Astrocyte of the cerebellum (primary cell): ENCODE results near the gene SLC66A2.

Experiments
- DNase-seq: peaks from one replicate; pipeline ENCODE4 v3.0.0-alpha.2; 2011; ENCODE audit warnings: low read depth
- H3K4me3 ChIP-seq: 2 replicates; pipeline ENCODE4 v1.5.1; 2011; ENCODE audit warnings: mild to moderate bottlenecking, low read depth, low read length, moderate library complexity
- CTCF ChIP-seq: IDR thresholded peaks from 2 replicates; pipeline ENCODE4 v1.5.1; 2012; ENCODE audit warnings: low read length, low read depth, moderate library complexity, mild to moderate bottlenecking; ENCODE audit errors: missing control alignments
- in situ Hi-C: cut with HindIII; loops from 2 replicates; pipeline ENCODE4 v1.10.0; 2017; ENCODE audit warnings: low sequenced_read_pairs

Gene SLC66A2

GRCh38 chr18:79872527-79873444 is 78.7 kb downstream of the SLC66A2 start:
- DNase-seq = no peak
- no peak overlapping the region for H3K4me3 ChIP-seq
- TF ChIP-seq CTCF = no peak
- in situ Hi-C loops = no loop called here

DNA sequence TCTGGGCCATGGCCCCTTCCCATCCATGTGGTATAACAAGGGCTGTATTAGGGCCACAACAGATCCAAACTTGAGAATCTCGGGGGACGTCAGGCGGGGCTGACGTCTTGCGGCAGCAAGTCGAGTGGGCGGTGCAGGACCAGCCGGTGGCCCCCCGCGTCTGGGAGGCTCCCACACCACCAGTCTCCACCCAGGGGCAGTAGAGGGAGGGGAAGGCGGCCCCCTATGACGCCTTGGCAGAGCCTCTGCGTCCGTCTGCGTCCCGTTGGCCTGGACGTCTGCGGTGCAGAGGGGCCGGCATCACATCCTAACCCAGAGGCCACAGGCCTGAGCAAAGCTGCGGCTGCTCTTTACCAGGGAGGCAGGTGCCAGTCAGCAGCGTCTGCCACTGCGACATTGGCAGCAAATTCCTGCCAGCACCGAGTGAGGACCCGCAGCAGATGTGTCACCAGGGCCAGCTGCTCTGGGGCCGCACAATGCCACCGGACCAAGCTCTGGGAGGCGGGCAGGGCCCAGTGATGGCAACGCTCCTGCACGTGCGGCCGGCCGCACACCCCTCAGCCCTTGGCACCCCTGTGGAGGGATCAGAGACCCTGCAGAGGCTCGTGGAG is 79.9 kb downstream of the SLC66A2 start:
- no peak for TF ChIP-seq CTCF
- in situ Hi-C loops = no loop called here
- DNase-seq = no peak
- H3K4me3 ChIP-seq = no peak overlapping the region

DNA sequence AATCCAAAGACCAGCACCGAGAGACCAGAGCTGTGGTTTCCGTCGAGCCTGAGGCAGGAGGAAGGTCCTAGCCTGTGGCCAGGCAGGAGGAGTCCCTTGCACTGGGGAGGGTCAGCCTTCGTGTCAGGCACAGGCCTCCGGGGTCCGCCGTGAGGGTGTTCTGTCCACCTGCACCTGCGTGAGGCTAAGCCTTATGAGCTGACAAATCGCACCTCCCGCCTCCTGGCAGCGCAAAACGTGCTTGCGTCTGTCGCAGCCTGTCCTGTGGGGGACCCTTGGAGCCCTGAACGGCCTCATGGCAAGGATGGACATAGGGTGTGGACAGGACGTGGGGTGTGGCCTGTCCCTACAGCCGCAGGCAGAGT is 80.4 kb downstream of the SLC66A2 start:
- no peak for TF ChIP-seq CTCF
- no peak for DNase-seq
- in situ Hi-C loops = no loop called here
- no peak overlapping the region for H3K4me3 ChIP-seq

GRCh38 chr18:79870301-79871025 is 81.0 kb downstream of the SLC66A2 start:
- in situ Hi-C loops = no loop called here
- TF ChIP-seq CTCF = no peak
- H3K4me3 ChIP-seq = no peak overlapping the region
- DNase-seq = no peak

- in situ Hi-C loops = no loop called here
Measured at GRCh38 chr18:79869591-79870300, 81.7 kb downstream of the SLC66A2 start.

More at GRCh38 chr18:79869591-79870300, 81.7 kb downstream of the SLC66A2 start:
- no peak for DNase-seq
- no peak for TF ChIP-seq CTCF
- H3K4me3 ChIP-seq = no peak overlapping the region
